HepG2 (cell line): ENCODE measurements around the gene RAB42. TPM values are rescaled to one million over a fixed set of nuclear protein-coding genes. Genes with fewer than 3 reads are reported as not detected.

Source experiments
- ATRX ChIP-seq: sonication (generic); formaldehyde crosslinking; IDR thresholded peaks from 2 replicates; pipeline ENCODE4 v1.4.0; 2020; ENCODE audit warnings: missing genetic modification reagents, borderline replicate concordance
- ETV5 ChIP-seq: IDR thresholded peaks from 2 replicates; pipeline ENCODE4 v1.6.1; 2018; ENCODE audit warnings: missing biosample characterization, missing genetic modification reagents, inconsistent platforms, borderline replicate concordance
- FOSL2 ChIP-seq: sonication (generic); formaldehyde crosslinking; IDR thresholded peaks from 2 replicates; pipeline ENCODE4 v1.4.0; 2020; ENCODE audit warnings: missing genetic modification reagents
- KDM2A ChIP-seq: sonication (generic); formaldehyde crosslinking; IDR thresholded peaks from 2 replicates; pipeline ENCODE4 v1.4.0; 2020; ENCODE audit warnings: low read depth, missing genetic modification reagents, borderline replicate concordance
- MIER2 ChIP-seq: IDR thresholded peaks from 2 replicates; pipeline ENCODE4 v1.6.1; 2016; ENCODE audit warnings: missing biosample characterization, missing genetic modification reagents
- PLRG1 ChIP-seq: fragments of 450-650 bp; conservative IDR thresholded peaks from 2 replicates; pipeline ENCODE4 v1.6.1; 2016
- RNF219 ChIP-seq: sonication (generic); formaldehyde crosslinking; IDR thresholded peaks from 2 replicates; pipeline ENCODE4 v1.5.0; 2020; ENCODE audit warnings: mild to moderate bottlenecking, missing genetic modification reagents
- STAT5B ChIP-seq: sonication (generic); formaldehyde crosslinking; IDR thresholded peaks from 2 replicates; pipeline ENCODE4 v1.4.0; 2020; ENCODE audit warnings: missing genetic modification reagents
- ZBTB34 ChIP-seq: sonication (generic); formaldehyde crosslinking; IDR thresholded peaks from 2 replicates; pipeline ENCODE4 v1.8.0; 2022; ENCODE audit warnings: mild to moderate bottlenecking, missing genetic modification reagents
- ZFAT ChIP-seq: sonication (generic); formaldehyde crosslinking; conservative IDR thresholded peaks from 2 replicates; pipeline ENCODE4 v1.8.1; 2023; ENCODE audit warnings: missing genetic modification reagents, inconsistent platforms
- ZNF841 ChIP-seq: sonication (generic); formaldehyde crosslinking; IDR thresholded peaks from 2 replicates; pipeline ENCODE4 v1.8.1; 2023; ENCODE audit warnings: missing genetic modification reagents, borderline replicate concordance
- ZNF891 ChIP-seq: sonication (generic); formaldehyde crosslinking; IDR thresholded peaks from 2 replicates; pipeline ENCODE4 v1.5.0; 2020; ENCODE audit warnings: mild to moderate bottlenecking, missing genetic modification reagents
- polyA plus RNA-seq, 8 experiments: library from polyadenylated mRNA; depleted of rRNA in 3 of 8; stranded (reverse) in 7 of 8; unstranded in 1 of 8; fragments of >200 nt; fragmentation: Illumina TruSeq in 4 of 8; extraction: Trizol in 4 of 8; gene quantifications; 2 replicates each; pipeline versions ENCODE4 v1.2.1 to v1.2.3, GENCODE V29; 2011 to 2016; ENCODE audit warnings: low read depth in 4 of 8, missing spikeins in 1 of 8, mixed read lengths in 1 of 8; ENCODE audit not compliant: insufficient read depth in 1 of 8
- total RNA-seq, 5 experiments: library from RNA; depleted of rRNA; stranded (reverse); fragments of >200 nt; fragmentation: Illumina TruSeq; extraction: Trizol; gene quantifications; 2 replicates each; pipeline ENCODE4 v1.2.3, GENCODE V29; 2016; ENCODE audit warnings: low read depth in 1 of 5
- TF ChIP-seq, protein P1 (sequence below): sonication (generic); formaldehyde crosslinking; IDR thresholded peaks from 2 replicates; pipeline ENCODE4 v1.4.0; 2020; ENCODE audit warnings: missing genetic modification reagents
- TF ChIP-seq, protein P2 (sequence below): sonication (generic); formaldehyde crosslinking; IDR thresholded peaks from 2 replicates; pipeline ENCODE4 v1.4.0; 2020; ENCODE audit warnings: mild to moderate bottlenecking, low read depth, missing genetic modification reagents
- TF ChIP-seq, protein P3 (sequence below), 2 experiments: sonication (generic) in 1 of 2; formaldehyde crosslinking in 1 of 2; IDR thresholded peaks; 2 replicates each; pipeline versions ENCODE4 v1.6.1 to v1.9.0; 2014 to 2022; ENCODE audit warnings: antibody characterized with exemption in 1 of 2, borderline replicate concordance in 1 of 2, inconsistent platforms in 1 of 2, low read depth in 1 of 2, missing genetic modification reagents in 1 of 2

Gene RAB42
- total and polyA plus RNA-seq, 2 of the 13 experiments (the other 11 are each of a cell fraction or from before 2014, with no cell fraction given), result 10.4 to 166 TPM

DNA sequence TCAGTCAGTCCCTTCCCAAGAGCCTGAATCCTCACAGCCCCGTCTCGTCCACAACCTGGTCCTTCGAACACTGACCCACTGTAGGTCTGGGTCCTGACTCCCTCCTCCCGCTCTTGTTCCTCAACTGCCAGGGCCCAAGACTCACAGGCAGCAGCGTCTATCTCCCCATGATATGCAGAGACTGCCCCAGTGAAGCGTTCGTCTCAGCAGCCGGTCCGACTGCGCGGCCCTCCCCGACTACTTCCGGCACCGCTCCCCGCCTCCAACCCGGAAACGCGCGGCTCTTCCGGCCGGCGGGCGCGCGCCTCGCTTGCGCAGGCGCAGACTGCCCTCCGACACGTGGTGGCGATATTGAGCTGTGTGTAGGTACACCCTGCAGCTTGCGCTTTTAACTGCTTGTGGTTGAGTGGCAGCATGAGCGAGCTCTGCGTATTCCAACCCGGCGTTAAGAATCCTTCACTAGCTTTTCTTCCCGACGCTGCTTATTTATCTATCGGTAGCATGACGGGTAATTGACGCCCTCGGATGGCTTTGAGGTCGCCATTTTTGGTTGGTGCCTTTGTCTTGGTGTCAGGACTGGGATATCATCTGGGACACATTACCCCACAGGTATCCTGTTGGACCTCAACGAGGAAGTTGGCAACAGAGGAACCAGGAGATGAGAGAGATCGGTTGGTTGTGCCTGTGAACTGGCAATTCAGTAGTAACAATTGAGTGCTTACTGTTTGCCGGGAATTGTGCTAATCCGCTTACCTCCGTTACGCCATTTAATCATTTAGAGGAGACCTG, 51.0 kb downstream of the RAB42 start, which contains the start of gene TAF12 (continued):
- TF ChIP-seq, protein P1, sequence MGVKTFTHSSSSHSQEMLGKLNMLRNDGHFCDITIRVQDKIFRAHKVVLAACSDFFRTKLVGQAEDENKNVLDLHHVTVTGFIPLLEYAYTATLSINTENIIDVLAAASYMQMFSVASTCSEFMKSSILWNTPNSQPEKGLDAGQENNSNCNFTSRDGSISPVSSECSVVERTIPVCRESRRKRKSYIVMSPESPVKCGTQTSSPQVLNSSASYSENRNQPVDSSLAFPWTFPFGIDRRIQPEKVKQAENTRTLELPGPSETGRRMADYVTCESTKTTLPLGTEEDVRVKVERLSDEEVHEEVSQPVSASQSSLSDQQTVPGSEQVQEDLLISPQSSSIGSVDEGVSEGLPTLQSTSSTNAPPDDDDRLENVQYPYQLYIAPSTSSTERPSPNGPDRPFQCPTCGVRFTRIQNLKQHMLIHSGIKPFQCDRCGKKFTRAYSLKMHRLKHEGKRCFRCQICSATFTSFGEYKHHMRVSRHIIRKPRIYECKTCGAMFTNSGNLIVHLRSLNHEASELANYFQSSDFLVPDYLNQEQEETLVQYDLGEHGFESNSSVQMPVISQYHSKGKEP (CRISPR knock-in tag), result peak; percentile 42
- TF ChIP-seq, protein P2, sequence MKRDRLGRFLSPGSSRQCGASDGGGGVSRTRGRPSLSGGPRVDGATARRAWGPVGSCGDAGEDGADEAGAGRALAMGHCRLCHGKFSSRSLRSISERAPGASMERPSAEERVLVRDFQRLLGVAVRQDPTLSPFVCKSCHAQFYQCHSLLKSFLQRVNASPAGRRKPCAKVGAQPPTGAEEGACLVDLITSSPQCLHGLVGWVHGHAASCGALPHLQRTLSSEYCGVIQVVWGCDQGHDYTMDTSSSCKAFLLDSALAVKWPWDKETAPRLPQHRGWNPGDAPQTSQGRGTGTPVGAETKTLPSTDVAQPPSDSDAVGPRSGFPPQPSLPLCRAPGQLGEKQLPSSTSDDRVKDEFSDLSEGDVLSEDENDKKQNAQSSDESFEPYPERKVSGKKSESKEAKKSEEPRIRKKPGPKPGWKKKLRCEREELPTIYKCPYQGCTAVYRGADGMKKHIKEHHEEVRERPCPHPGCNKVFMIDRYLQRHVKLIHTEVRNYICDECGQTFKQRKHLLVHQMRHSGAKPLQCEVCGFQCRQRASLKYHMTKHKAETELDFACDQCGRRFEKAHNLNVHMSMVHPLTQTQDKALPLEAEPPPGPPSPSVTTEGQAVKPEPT (CRISPR knock-in tag), result no peak
- peak; percentile 83; the same call in 1 of the 2 replicates for TF ChIP-seq RNF219 (CRISPR knock-in tag)
- peak; percentile 80; the same call in 1 of the 2 replicates for TF ChIP-seq ZNF891 (CRISPR knock-in tag)
- no peak for TF ChIP-seq ZNF841 (CRISPR knock-in tag)
- TF ChIP-seq, protein P3, sequence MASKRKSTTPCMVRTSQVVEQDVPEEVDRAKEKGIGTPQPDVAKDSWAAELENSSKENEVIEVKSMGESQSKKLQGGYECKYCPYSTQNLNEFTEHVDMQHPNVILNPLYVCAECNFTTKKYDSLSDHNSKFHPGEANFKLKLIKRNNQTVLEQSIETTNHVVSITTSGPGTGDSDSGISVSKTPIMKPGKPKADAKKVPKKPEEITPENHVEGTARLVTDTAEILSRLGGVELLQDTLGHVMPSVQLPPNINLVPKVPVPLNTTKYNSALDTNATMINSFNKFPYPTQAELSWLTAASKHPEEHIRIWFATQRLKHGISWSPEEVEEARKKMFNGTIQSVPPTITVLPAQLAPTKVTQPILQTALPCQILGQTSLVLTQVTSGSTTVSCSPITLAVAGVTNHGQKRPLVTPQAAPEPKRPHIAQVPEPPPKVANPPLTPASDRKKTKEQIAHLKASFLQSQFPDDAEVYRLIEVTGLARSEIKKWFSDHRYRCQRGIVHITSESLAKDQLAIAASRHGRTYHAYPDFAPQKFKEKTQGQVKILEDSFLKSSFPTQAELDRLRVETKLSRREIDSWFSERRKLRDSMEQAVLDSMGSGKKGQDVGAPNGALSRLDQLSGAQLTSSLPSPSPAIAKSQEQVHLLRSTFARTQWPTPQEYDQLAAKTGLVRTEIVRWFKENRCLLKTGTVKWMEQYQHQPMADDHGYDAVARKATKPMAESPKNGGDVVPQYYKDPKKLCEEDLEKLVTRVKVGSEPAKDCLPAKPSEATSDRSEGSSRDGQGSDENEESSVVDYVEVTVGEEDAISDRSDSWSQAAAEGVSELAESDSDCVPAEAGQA (IDR thresholded peaks at IDR 0.05; ENCODE audit: low read depth), result no peak
- TF ChIP-seq, protein P3 (CRISPR knock-in tag; IDR thresholded peaks at IDR 0.05; ENCODE audit: borderline replicate concordance), result no peak
- TF ChIP-seq ZBTB34 (CRISPR knock-in tag), result no peak; the same call in 1 of the 2 replicates
- TF ChIP-seq KDM2A (CRISPR knock-in tag), result peak; percentile 92
- no peak for TF ChIP-seq MIER2 (CRISPR knock-in tag)
- TF ChIP-seq ZFAT, result no peak
- TF ChIP-seq FOSL2 (CRISPR knock-in tag), result peak; percentile 57
- TF ChIP-seq ETV5, result peak; percentile 95
- no peak for TF ChIP-seq PLRG1
- TF ChIP-seq STAT5B (CRISPR knock-in tag), result peak; percentile 41; the same call in 1 of the 2 replicates
- TF ChIP-seq ATRX (CRISPR knock-in tag), result no peak
